Endothelial cell (in vitro differentiated cells): ENCODE results near the gene DGKQ. TPM values are rescaled to one million over a fixed set of nuclear protein-coding genes. Genes with fewer than 3 reads are reported as not detected.
A peak's percentile ranks its signal among the peaks of the same experiment; 100 is the strongest.

Source experiments
- DNase-seq: peaks from one replicate; pipeline ENCODE4 v3.0.0; 2021; ENCODE audit warnings: low spot score
- H3K27ac Mint-ChIP-seq: one replicate; pipeline ENCODE4 v1.8.0; 2021; ENCODE audit warnings: mixed read lengths, inconsistent platforms; ENCODE audit not compliant: unreplicated experiment
- H3K27me3 Mint-ChIP-seq: one replicate; pipeline ENCODE4 v1.8.0; 2021; ENCODE audit warnings: mild to moderate bottlenecking, moderate library complexity, mixed read lengths, inconsistent platforms; ENCODE audit not compliant: unreplicated experiment
- H3K36me3 Mint-ChIP-seq: one replicate; pipeline ENCODE4 v1.8.0; 2021; ENCODE audit warnings: mild to moderate bottlenecking, low read depth, mixed read lengths, inconsistent platforms; ENCODE audit not compliant: unreplicated experiment
- H3K4me1 Mint-ChIP-seq: one replicate; pipeline ENCODE4 v1.8.0; 2021; ENCODE audit warnings: mild to moderate bottlenecking, mixed read lengths, inconsistent platforms; ENCODE audit not compliant: unreplicated experiment
- H3K4me3 Mint-ChIP-seq: one replicate; pipeline ENCODE4 v1.8.0; 2021; ENCODE audit warnings: mild to moderate bottlenecking, mixed read lengths, inconsistent platforms; ENCODE audit not compliant: unreplicated experiment
- H3K9me3 Mint-ChIP-seq: one replicate; pipeline ENCODE4 v1.8.0; 2021; ENCODE audit warnings: mixed read lengths, inconsistent platforms; ENCODE audit not compliant: unreplicated experiment
- CTCF ChIP-seq: fragments of 200-600 bp; sonication (generic); IDR thresholded peaks from one replicate; pipeline ENCODE4 v1.5.0; 2021; ENCODE audit warnings: antibody characterized with exemption; ENCODE audit not compliant: unreplicated experiment
- total RNA-seq: library from RNA; stranded (reverse); fragmentation: NEBNext Ultra II Directional; extraction: Animal tissue kit (Norgen Biotek cat#: 25700); gene quantifications from one replicate; pipeline ENCODE4 v1.2.1, GENCODE V29; 2021; ENCODE audit not compliant: unreplicated experiment

The DGKQ gene
- total RNA-seq, 1 donor from 2014 or later: 14.5 TPM

GRCh38 chr4:951594-952468 is 21.5 kb downstream of the DGKQ start:
- Mint-ChIP-seq H3K4me3 (peak overlapping the region; percentile 25), H3K36me3 (peaks cover 27% of the 10 kb centered on the region), H3K9me3 (no peaks in the 10 kb centered on the region), H3K27ac (peak overlapping the region; percentile 30), H3K27me3 (peaks cover 19% of the 10 kb centered on the region), H3K4me1 (no peaks in the 10 kb centered on the region)
- DNase-seq: no peak
- TF ChIP-seq CTCF: no peak

- H3K4me1 Mint-ChIP-seq: no peaks in the 10 kb centered on the region
- TF ChIP-seq CTCF: no peak
- H3K27me3 Mint-ChIP-seq: peaks cover 16% of the 10 kb centered on the region
- no peaks in the 10 kb centered on the region for H3K9me3 Mint-ChIP-seq
- no peak overlapping the region for H3K27ac Mint-ChIP-seq
- H3K36me3 Mint-ChIP-seq: peaks cover 23% of the 10 kb centered on the region
- no peak for DNase-seq
- no peak overlapping the region for H3K4me3 Mint-ChIP-seq
Observed at GRCh38 chr4:951186-951585, 22.2 kb downstream of the DGKQ start.

- Mint-ChIP-seq H3K9me3 (no peaks in the 10 kb centered on the region), H3K27me3 (peaks cover 15% of the 10 kb centered on the region), H3K27ac (no peak overlapping the region), H3K4me3 (no peak overlapping the region), H3K36me3 (peaks cover 23% of the 10 kb centered on the region), H3K4me1 (peaks cover 2% of the 10 kb centered on the region)
- DNase-seq: no peak
- TF ChIP-seq CTCF: no peak
Observed at GRCh38 chr4:950136-951020, 23.0 kb downstream of the DGKQ start.

GRCh38 chr4:949656-950055 is 23.7 kb downstream of the DGKQ start:
- TF ChIP-seq CTCF: no peak
- peaks cover 5% of the 10 kb centered on the region for H3K4me1 Mint-ChIP-seq
- no peak for DNase-seq
- H3K27me3 Mint-ChIP-seq: peaks cover 14% of the 10 kb centered on the region
- H3K9me3 Mint-ChIP-seq: no peaks in the 10 kb centered on the region
- H3K36me3 Mint-ChIP-seq: peaks cover 20% of the 10 kb centered on the region
- H3K27ac Mint-ChIP-seq: no peak overlapping the region
- no peak overlapping the region for H3K4me3 Mint-ChIP-seq

- Mint-ChIP-seq H3K27ac (no peak overlapping the region), H3K27me3 (peaks cover 13% of the 10 kb centered on the region), H3K4me1 (peaks cover 5% of the 10 kb centered on the region), H3K9me3 (no peaks in the 10 kb centered on the region), H3K4me3 (no peak overlapping the region), H3K36me3 (peaks cover 13% of the 10 kb centered on the region)
- TF ChIP-seq CTCF: no peak
- DNase-seq: no peak
Observed at GRCh38 chr4:948936-949300, 24.5 kb downstream of the DGKQ start.
